Liver (tissue), 9 donors: Measurements from ENCODE around the gene FKBP3. TPM values are rescaled to one million over a fixed set of nuclear protein-coding genes. Genes with fewer than 3 reads are reported as not detected.

Experiments used
- DNase-seq: peaks from one replicate; pipeline ENCODE4 v3.0.0-alpha.2; 2017; ENCODE audit warnings: low spot score
- H3K27ac ChIP-seq, 2 donors: one replicate each; pipeline ENCODE4 v1.7.0; 2013; ENCODE audit warnings: inconsistent platforms in 2 of 2, low read length in 2 of 2, control low read depth in 1 of 2, low read depth in 1 of 2, mild to moderate bottlenecking in 1 of 2
- H3K27me3 ChIP-seq, 4 donors: one replicate each; pipeline versions ENCODE4 v1.6.1 to v1.7.0; 2013; ENCODE audit warnings: low read length in 3 of 4, inconsistent platforms in 1 of 4, mild to moderate bottlenecking in 1 of 4, moderate library complexity in 1 of 4; ENCODE audit not compliant: control insufficient read depth in 4 of 4, insufficient read depth in 4 of 4
- H3K36me3 ChIP-seq, 4 donors: one replicate each; pipeline versions ENCODE4 v1.6.1 to v1.7.0; 2013; ENCODE audit warnings: low read length in 3 of 4, mild to moderate bottlenecking in 3 of 4, low read depth in 1 of 4, moderate library complexity in 1 of 4; ENCODE audit not compliant: control insufficient read depth in 4 of 4, insufficient read depth in 3 of 4
- H3K4me1 ChIP-seq, 4 donors: one replicate each; pipeline versions ENCODE4 v1.6.1 to v1.7.0; 2013; ENCODE audit warnings: low read length in 3 of 4, mild to moderate bottlenecking in 3 of 4, moderate library complexity in 1 of 4; ENCODE audit not compliant: control insufficient read depth in 4 of 4, insufficient read depth in 4 of 4
- H3K4me3 ChIP-seq, 3 donors: one replicate each; pipeline versions ENCODE4 v1.6.1 to v1.7.0; 2013; ENCODE audit warnings: low read length in 3 of 3, control low read depth in 1 of 3, low read depth in 1 of 3, mild to moderate bottlenecking in 1 of 3
- H3K9ac ChIP-seq, 2 donors: one replicate each; pipeline ENCODE4 v1.7.0; 2013; ENCODE audit warnings: low read length in 2 of 2, mild to moderate bottlenecking in 2 of 2, moderate library complexity in 2 of 2, control low read depth in 1 of 2, low read depth in 1 of 2
- H3K9me3 ChIP-seq, 4 donors: one replicate each; pipeline versions ENCODE4 v1.6.1 to v1.7.0; 2013; ENCODE audit warnings: low read length in 3 of 4; ENCODE audit not compliant: control insufficient read depth in 4 of 4
- EGR1 ChIP-seq, 2 donors: IDR thresholded peaks; 2 replicates each; pipeline ENCODE4 v1.6.1; 2016 to 2018; ENCODE audit warnings: antibody characterized with exemption in 2 of 2, low read depth in 2 of 2
- FOXA1 ChIP-seq: IDR thresholded peaks from 2 replicates; pipeline ENCODE4 v1.6.1; 2016; ENCODE audit warnings: antibody characterized with exemption
- FOXA2 ChIP-seq: IDR thresholded peaks from 2 replicates; pipeline ENCODE4 v1.6.1; 2016; ENCODE audit warnings: antibody characterized with exemption
- HNF4A ChIP-seq, 2 donors: conservative IDR thresholded peaks; 2 replicates each; pipeline ENCODE4 v1.6.1; 2016; ENCODE audit warnings: antibody characterized with exemption in 2 of 2, mild to moderate bottlenecking in 2 of 2
- HNF4G ChIP-seq: IDR thresholded peaks from 2 replicates; pipeline ENCODE4 v1.6.1; 2016; ENCODE audit warnings: antibody characterized with exemption
- JUND ChIP-seq, 2 donors: IDR thresholded peaks; 2 replicates each; pipeline ENCODE4 v1.6.1; 2016; ENCODE audit warnings: antibody characterized with exemption in 2 of 2
- NR2F2 ChIP-seq: IDR thresholded peaks from 2 replicates; pipeline ENCODE4 v1.6.1; 2016; ENCODE audit warnings: antibody characterized with exemption
- RAD21 ChIP-seq, 2 donors: IDR thresholded peaks; 2 replicates each; pipeline ENCODE4 v1.6.1; 2016; ENCODE audit warnings: antibody characterized with exemption in 2 of 2, mild to moderate bottlenecking in 2 of 2
- RXRA ChIP-seq, 2 donors: IDR thresholded peaks; 2 replicates each; pipeline ENCODE4 v1.6.1; 2017 to 2018; ENCODE audit warnings: antibody characterized with exemption in 2 of 2, mild to moderate bottlenecking in 1 of 2
- SP1 ChIP-seq: IDR thresholded peaks from 2 replicates; pipeline ENCODE4 v1.6.1; 2018; ENCODE audit warnings: antibody characterized with exemption, mild to moderate bottlenecking
- YY1 ChIP-seq: IDR thresholded peaks from 2 replicates; pipeline ENCODE4 v1.6.1; 2016; ENCODE audit warnings: antibody characterized with exemption, mild to moderate bottlenecking
- WGBS: extraction: QIAGEN DNeasy Blood & Tissue Kit; methylation state at CpG from one replicate; pipeline ENCODE4 v1.1.7; 2013; 5-methylcytosine and 5-hydroxymethylcytosine counted together
- polyA plus RNA-seq, 2 donors: library from polyadenylated mRNA; stranded (reverse) in 1 of 2; unstranded in 1 of 2; fragments of 200-250 nt in 1 of 2; fragments of >200 nt in 1 of 2; fragmentation: Nextera tagmentation in 1 of 2; extraction: Ambion mirVana in 1 of 2; gene quantifications; one replicate each; pipeline versions ENCODE4 v1.2.1 to v1.2.3, GENCODE V29; 2013 to 2015
- total RNA-seq, 2 donors: library from RNA; depleted of rRNA; stranded (reverse); fragments of >200 nt; gene quantifications; one replicate each; pipeline ENCODE4 v1.2.3, GENCODE V29; 2014
- TF ChIP-seq, protein P1 (sequence below): IDR thresholded peaks from 2 replicates; pipeline ENCODE4 v1.6.1; 2016; ENCODE audit warnings: antibody characterized with exemption, mild to moderate bottlenecking
- TF ChIP-seq, protein P2 (sequence below): IDR thresholded peaks from 2 replicates; pipeline ENCODE4 v1.6.1; 2016; ENCODE audit warnings: antibody characterized with exemption
- TF ChIP-seq, protein P3 (sequence below): IDR thresholded peaks from 2 replicates; pipeline ENCODE4 v1.6.1; 2016; ENCODE audit warnings: antibody characterized with exemption
- donor health status: healthy.
- donor health status: healthy.
- donor health status: healthy.
- donor health status: healthy.
- donor health status: healthy.

Gene FKBP3
- total and polyA plus RNA-seq, 4 donors, result 11.9 to 66.4 (median 25.7) TPM

DNA sequence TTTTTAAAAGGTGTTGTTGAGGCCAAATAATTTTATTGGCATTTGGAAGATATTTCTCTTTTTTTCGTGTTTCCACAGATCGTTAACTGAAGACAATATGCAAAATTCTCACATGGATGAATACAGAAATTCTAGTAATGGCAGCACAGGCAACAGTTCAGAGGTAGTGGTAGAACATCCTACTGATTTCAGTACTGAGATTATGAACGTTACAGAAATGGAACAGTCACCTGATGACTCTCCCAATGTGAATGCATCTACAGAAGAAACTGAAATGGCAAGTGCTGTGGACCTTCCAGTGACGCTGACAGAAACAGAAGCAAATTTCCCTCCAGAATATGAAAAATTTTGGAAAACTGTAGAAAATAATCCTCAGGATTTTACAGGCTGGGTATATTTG is 39.1 kb downstream of the FKBP3 start (continued):
- TF ChIP-seq, protein P1, sequence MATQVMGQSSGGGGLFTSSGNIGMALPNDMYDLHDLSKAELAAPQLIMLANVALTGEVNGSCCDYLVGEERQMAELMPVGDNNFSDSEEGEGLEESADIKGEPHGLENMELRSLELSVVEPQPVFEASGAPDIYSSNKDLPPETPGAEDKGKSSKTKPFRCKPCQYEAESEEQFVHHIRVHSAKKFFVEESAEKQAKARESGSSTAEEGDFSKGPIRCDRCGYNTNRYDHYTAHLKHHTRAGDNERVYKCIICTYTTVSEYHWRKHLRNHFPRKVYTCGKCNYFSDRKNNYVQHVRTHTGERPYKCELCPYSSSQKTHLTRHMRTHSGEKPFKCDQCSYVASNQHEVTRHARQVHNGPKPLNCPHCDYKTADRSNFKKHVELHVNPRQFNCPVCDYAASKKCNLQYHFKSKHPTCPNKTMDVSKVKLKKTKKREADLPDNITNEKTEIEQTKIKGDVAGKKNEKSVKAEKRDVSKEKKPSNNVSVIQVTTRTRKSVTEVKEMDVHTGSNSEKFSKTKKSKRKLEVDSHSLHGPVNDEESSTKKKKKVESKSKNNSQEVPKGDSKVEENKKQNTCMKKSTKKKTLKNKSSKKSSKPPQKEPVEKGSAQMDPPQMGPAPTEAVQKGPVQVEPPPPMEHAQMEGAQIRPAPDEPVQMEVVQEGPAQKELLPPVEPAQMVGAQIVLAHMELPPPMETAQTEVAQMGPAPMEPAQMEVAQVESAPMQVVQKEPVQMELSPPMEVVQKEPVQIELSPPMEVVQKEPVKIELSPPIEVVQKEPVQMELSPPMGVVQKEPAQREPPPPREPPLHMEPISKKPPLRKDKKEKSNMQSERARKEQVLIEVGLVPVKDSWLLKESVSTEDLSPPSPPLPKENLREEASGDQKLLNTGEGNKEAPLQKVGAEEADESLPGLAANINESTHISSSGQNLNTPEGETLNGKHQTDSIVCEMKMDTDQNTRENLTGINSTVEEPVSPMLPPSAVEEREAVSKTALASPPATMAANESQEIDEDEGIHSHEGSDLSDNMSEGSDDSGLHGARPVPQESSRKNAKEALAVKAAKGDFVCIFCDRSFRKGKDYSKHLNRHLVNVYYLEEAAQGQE, result no peak
- TF ChIP-seq, protein P2, sequence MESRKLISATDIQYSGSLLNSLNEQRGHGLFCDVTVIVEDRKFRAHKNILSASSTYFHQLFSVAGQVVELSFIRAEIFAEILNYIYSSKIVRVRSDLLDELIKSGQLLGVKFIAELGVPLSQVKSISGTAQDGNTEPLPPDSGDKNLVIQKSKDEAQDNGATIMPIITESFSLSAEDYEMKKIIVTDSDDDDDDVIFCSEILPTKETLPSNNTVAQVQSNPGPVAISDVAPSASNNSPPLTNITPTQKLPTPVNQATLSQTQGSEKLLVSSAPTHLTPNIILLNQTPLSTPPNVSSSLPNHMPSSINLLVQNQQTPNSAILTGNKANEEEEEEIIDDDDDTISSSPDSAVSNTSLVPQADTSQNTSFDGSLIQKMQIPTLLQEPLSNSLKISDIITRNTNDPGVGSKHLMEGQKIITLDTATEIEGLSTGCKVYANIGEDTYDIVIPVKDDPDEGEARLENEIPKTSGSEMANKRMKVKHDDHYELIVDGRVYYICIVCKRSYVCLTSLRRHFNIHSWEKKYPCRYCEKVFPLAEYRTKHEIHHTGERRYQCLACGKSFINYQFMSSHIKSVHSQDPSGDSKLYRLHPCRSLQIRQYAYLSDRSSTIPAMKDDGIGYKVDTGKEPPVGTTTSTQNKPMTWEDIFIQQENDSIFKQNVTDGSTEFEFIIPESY, result no peak
- no peak for TF ChIP-seq HNF4A (conservative IDR thresholded peaks at IDR 0.05)
- no peak for TF ChIP-seq JUND (IDR thresholded peaks at IDR 0.05)
- no peak for TF ChIP-seq RAD21 (IDR thresholded peaks at IDR 0.05)
- TF ChIP-seq NR2F2, result no peak
- no peak for TF ChIP-seq YY1

DNA sequence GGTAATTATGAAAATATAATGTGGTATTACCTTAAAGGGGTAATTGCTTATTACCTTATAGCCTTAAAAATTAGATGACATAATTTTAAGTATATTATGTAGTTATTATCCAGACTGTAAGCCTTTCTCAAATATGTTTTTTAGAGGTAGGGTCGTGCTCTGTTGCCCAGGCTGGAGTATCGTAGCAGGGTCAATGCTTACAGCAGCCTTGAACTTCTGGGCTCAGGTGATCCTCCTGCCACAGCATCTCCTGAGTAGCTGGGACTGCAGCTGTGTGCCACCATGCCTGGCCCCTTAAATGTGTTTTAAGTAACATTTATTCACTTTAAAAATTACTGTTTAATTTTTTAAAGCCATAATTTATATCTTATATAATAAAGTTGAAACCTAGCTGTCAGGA is 40.0 kb downstream of the FKBP3 start:
- H3K4me3 ChIP-seq, result no peak overlapping the region
- 98% methylated on average over 2 of the region's 2 CpGs for WGBS
- no peak overlapping the region for H3K9ac ChIP-seq
- peaks cover 5 to 27% (median 16%) of the 10 kb centered on the region in 4 donors for H3K36me3 ChIP-seq
- H3K27me3 ChIP-seq, result no peaks in the 10 kb centered on the region
- DNase-seq, result no peak
- peaks cover 0 to 4% (median 0%) of the 10 kb centered on the region in 4 donors for H3K4me1 ChIP-seq
- no peak overlapping the region for H3K27ac ChIP-seq
- H3K9me3 ChIP-seq, result no peaks in the 10 kb centered on the region
- TF ChIP-seq HNF4A (conservative IDR thresholded peaks at IDR 0.05) (no peak), EGR1 (IDR thresholded peaks at IDR 0.05; ENCODE audit: low read depth in 2 of 2) (no peak), HNF4G (no peak), FOXA2 (no peak), YY1 (no peak), RXRA (IDR thresholded peaks at IDR 0.05) (no peak), NR2F2 (no peak), SP1 (no peak), RAD21 (IDR thresholded peaks at IDR 0.05) (no peak), FOXA1 (no peak), JUND (IDR thresholded peaks at IDR 0.05) (no peak)
- TF ChIP-seq, protein P1, result no peak
- TF ChIP-seq, protein P2, result no peak
- TF ChIP-seq, protein P3, sequence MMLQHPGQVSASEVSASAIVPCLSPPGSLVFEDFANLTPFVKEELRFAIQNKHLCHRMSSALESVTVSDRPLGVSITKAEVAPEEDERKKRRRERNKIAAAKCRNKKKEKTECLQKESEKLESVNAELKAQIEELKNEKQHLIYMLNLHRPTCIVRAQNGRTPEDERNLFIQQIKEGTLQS, result no peak
